ENCODE results near the gene CCDC201. TPM values are rescaled to one million over a fixed set of nuclear protein-coding genes. Genes with fewer than 3 reads are reported as not detected.

Gene CCDC201
- polyA plus RNA-seq, 1 of the 3 experiments (the other 2 are of a cell fraction) = not detected

- no peak for TF ChIP-seq PBX3 (IDR thresholded peaks at IDR 0.05)
- peak; percentile 22; the same call in 1 of the 2 replicates for TF ChIP-seq MXI1 (IDR thresholded peaks at IDR 0.05; ENCODE audit: low read depth, low read length)
- no peak for TF ChIP-seq CHD2 (IDR thresholded peaks at IDR 0.05; ENCODE audit: low read length, partially characterized antibody)
- TF ChIP-seq TCF12 (IDR thresholded peaks at IDR 0.05) = no peak
- TF ChIP-seq FOXM1 (IDR thresholded peaks at IDR 0.05; ENCODE audit: low read depth) = no peak
These were observed 47.9 kb upstream of the CCDC201 start, which contains the start of gene IGFBP3 (continued) for GRCh38 chr7:45920502-45921380.

GRCh38 chr7:45919993-45920459, 47.1 kb upstream of the CCDC201 start:
- Histone ChIP-seq H2AFZ (ENCODE audit: low read depth) (0 out of 2 replicates have a peak overlapping the region, but pooled peaks have one; percentile 24), H4K20me1 (ENCODE audit: insufficient read depth) (peaks cover 32% of the 10 kb centered on the region), H3K9ac (peak overlapping the region; percentile 55), H3K4me1 (ENCODE audit: control insufficient read depth in 1 of 2, insufficient read depth in 2 of 2, low read depth in 1 of 2, low read length in 1 of 2) (peaks cover 26 to 38% of the 10 kb centered on the region in 2 experiments), H3K4me3 (ENCODE audit: low read depth in 2 of 2, low read length in 1 of 2) (peak overlapping the region; percentile 58 to 72), H3K4me2 (peak overlapping the region; percentile 84), H3K9me2 (no peaks in the 10 kb centered on the region), H3K27ac (ENCODE audit: low read depth in 2 of 2, low read length in 1 of 2) (no peak overlapping the region), H3K79me2 (ENCODE audit: insufficient read depth) (peaks cover 28% of the 10 kb centered on the region), H3F3A (replicated peaks; ENCODE audit: insufficient read depth) (peaks cover 29% of the 10 kb centered on the region), H3K9me3 (no peaks in the 10 kb centered on the region), H3K36me3 (replicated peaks in 1 of 2; ENCODE audit: control insufficient read depth in 1 of 2, insufficient read depth in 2 of 2, low read length in 1 of 2) (peaks cover 3 to 29% of the 10 kb centered on the region in 2 experiments), H3K27me3 (ENCODE audit: insufficient read depth) (no peaks in the 10 kb centered on the region)
- TF ChIP-seq TCF12 (IDR thresholded peaks at IDR 0.05) = no peak
- TF ChIP-seq CHD2 (IDR thresholded peaks at IDR 0.05; ENCODE audit: low read length, partially characterized antibody) = no peak
- no peak for DNase-seq
- POLR2A ChIA-PET = no interaction called here
- WGBS (ENCODE audit: low lambda C conversion rate) = 29% methylated on average over 19 of the region's 19 CpGs
- CTCF ChIA-PET = interaction anchor here (0.7 to 10.7 kb wide), 12 partner anchors 11 to 1334 kb away, joined by 3 to 291 read pairs (median 26); partner anchors contain the start of gene IGFBP1

- Histone ChIP-seq H3K27ac (ENCODE audit: low read depth in 2 of 2, low read length in 1 of 2) (no peak overlapping the region), H3K9ac (peak overlapping the region; percentile 55), H4K20me1 (ENCODE audit: insufficient read depth) (peaks cover 32% of the 10 kb centered on the region), H3K4me2 (peak overlapping the region; percentile 84), H3K4me1 (ENCODE audit: control insufficient read depth in 1 of 2, insufficient read depth in 2 of 2, low read depth in 1 of 2, low read length in 1 of 2) (peaks cover 21 to 36% of the 10 kb centered on the region in 2 experiments), H3K9me2 (no peaks in the 10 kb centered on the region), H3K4me3 (ENCODE audit: low read depth in 2 of 2, low read length in 1 of 2) (peak overlapping the region; percentile 58 to 72; a peak in 3 of 4 replicates), H3F3A (replicated peaks; ENCODE audit: insufficient read depth) (peaks cover 28% of the 10 kb centered on the region), H2AFZ (ENCODE audit: low read depth) (no peak overlapping the region), H3K9me3 (no peaks in the 10 kb centered on the region), H3K79me2 (ENCODE audit: insufficient read depth) (peaks cover 28% of the 10 kb centered on the region), H3K36me3 (replicated peaks in 1 of 2; ENCODE audit: control insufficient read depth in 1 of 2, insufficient read depth in 2 of 2, low read length in 1 of 2) (peaks cover 5 to 36% of the 10 kb centered on the region in 2 experiments), H3K27me3 (ENCODE audit: insufficient read depth) (no peaks in the 10 kb centered on the region)
- POLR2A ChIA-PET = no interaction called here
- no peak for DNase-seq
- 42% methylated on average over 9 of the region's 9 CpGs for WGBS (ENCODE audit: low lambda C conversion rate)
- TF ChIP-seq FOXM1 (IDR thresholded peaks at IDR 0.05; ENCODE audit: low read depth) = no peak
- TF ChIP-seq USF1 (IDR thresholded peaks at IDR 0.05; ENCODE audit: borderline replicate concordance, low read depth) = no peak
- TF ChIP-seq RXRA (IDR thresholded peaks at IDR 0.05; ENCODE audit: borderline replicate concordance, low read depth) = no peak
- no peak for TF ChIP-seq TAF1 (IDR thresholded peaks at IDR 0.05; ENCODE audit: borderline replicate concordance, low read depth, low read length)
- no peak for TF ChIP-seq GABPA (IDR thresholded peaks at IDR 0.05; ENCODE audit: low read depth)
- TF ChIP-seq RFX5 (IDR thresholded peaks at IDR 0.05; ENCODE audit: low read length) = no peak
- no peak for TF ChIP-seq GATA2 (CRISPR knock-in tag; IDR thresholded peaks at IDR 0.05)
- TF ChIP-seq TEAD4 (IDR thresholded peaks at IDR 0.05; ENCODE audit: borderline replicate concordance, insufficient read depth) = no peak
- CTCF ChIA-PET = interaction anchor here (0.7 to 10.7 kb wide), 13 partner anchors 14 to 1347 kb away, joined by 3 to 291 read pairs (median 35); partner anchors contain the start of gene IGFBP1
These were observed 46.4 kb upstream of the CCDC201 start for GRCh38 chr7:45919231-45919784.
